GM23248 (cell line): Measurements from ENCODE around the gene GPR31. TPM values are rescaled to one million over a fixed set of nuclear protein-coding genes. Genes with fewer than 3 reads are reported as not detected.
"Not testable (repeated sequence)": the region's sequence is repeated elsewhere in the genome, so short reads cannot be mapped to it uniquely, and the experiment has no call there.

Experiments
- DNase-seq: peaks from one replicate; pipeline ENCODE4 v3.0.0-alpha.2; 2015
- H2AFZ ChIP-seq: fragments of 200-600 bp; sonication (generic); 2 replicates; pipeline ENCODE4 v1.6.1; 2016; ENCODE audit warnings: antibody characterized with exemption
- H3F3A ChIP-seq: fragments of 200-600 bp; sonication (generic); 2 replicates; pipeline ENCODE4 v1.6.1; 2016; ENCODE audit warnings: mild to moderate bottlenecking, antibody characterized with exemption, mixed run types; ENCODE audit not compliant: insufficient read depth
- H3K27ac ChIP-seq: fragments of 200-600 bp; sonication (generic); 2 replicates; pipeline ENCODE4 v1.5.1; 2016; ENCODE audit warnings: mild to moderate bottlenecking
- H3K27me3 ChIP-seq: fragments of 200-600 bp; sonication (generic); replicated peaks from 2 replicates; pipeline ENCODE4 v1.6.1; 2016; ENCODE audit warnings: mild to moderate bottlenecking; ENCODE audit not compliant: insufficient read depth
- H3K36me3 ChIP-seq: fragments of 200-600 bp; sonication (generic); 2 replicates; pipeline ENCODE4 v1.6.1; 2016; ENCODE audit warnings: low read depth, mild to moderate bottlenecking
- H3K4me1 ChIP-seq: fragments of 200-600 bp; sonication (generic); 2 replicates; pipeline ENCODE4 v1.6.1; 2016; ENCODE audit warnings: mild to moderate bottlenecking; ENCODE audit not compliant: insufficient read depth
- H3K4me2 ChIP-seq: fragments of 200-600 bp; sonication (generic); one replicate; pipeline ENCODE4 v1.6.1; 2016; ENCODE audit warnings: mild to moderate bottlenecking; ENCODE audit not compliant: unreplicated experiment
- H3K4me3 ChIP-seq: fragments of 200-600 bp; sonication (generic); 2 replicates; pipeline ENCODE4 v1.5.1; 2016; ENCODE audit warnings: mild to moderate bottlenecking
- H3K79me2 ChIP-seq: fragments of 200-600 bp; sonication (generic); 2 replicates; pipeline ENCODE4 v1.6.1; 2016; ENCODE audit warnings: mild to moderate bottlenecking; ENCODE audit not compliant: insufficient read depth
- H3K9ac ChIP-seq: fragments of 200-600 bp; sonication (generic); 2 replicates; pipeline ENCODE4 v1.6.1; 2016; ENCODE audit warnings: mild to moderate bottlenecking
- H3K9me2 ChIP-seq: fragments of 200-600 bp; sonication (generic); 2 replicates; pipeline ENCODE4 v1.6.1; 2016; ENCODE audit warnings: mixed run types, mild to moderate bottlenecking, moderate library complexity; ENCODE audit not compliant: insufficient read depth
- H3K9me3 ChIP-seq: fragments of 200-600 bp; sonication (generic); one replicate; pipeline ENCODE4 v1.6.1; 2017; ENCODE audit warnings: low read depth
- H4K20me1 ChIP-seq: fragments of 200-600 bp; sonication (generic); 2 replicates; pipeline ENCODE4 v1.6.0; 2016; ENCODE audit not compliant: insufficient read depth
- EZH2 ChIP-seq: fragments of 200-600 bp; sonication (generic); IDR thresholded peaks from 2 replicates; pipeline ENCODE4 v1.6.1; 2018; ENCODE audit warnings: antibody characterized with exemption, mild to moderate bottlenecking; ENCODE audit not compliant: insufficient read depth, poor library complexity, severe bottlenecking
- EZH2phosphoT487 ChIP-seq: fragments of 200-600 bp; sonication (generic); IDR thresholded peaks from 2 replicates; pipeline ENCODE4 v1.6.1; 2018; ENCODE audit warnings: antibody characterized with exemption, moderate library complexity, mild to moderate bottlenecking, low read depth; ENCODE audit not compliant: insufficient read depth
- WGBS, 2 experiments: methylation state at CpG; one replicate each; pipeline ENCODE4 v1.1.6; 2015 to 2017; ENCODE audit warnings: low lambda C conversion rate in 2 of 2, low coverage in 1 of 2; ENCODE audit errors: missing lambda C conversion rate in 2 of 2; 5-methylcytosine and 5-hydroxymethylcytosine counted together
- in situ Hi-C: fragments of 300-500 bp; cut with MboI; formaldehyde crosslinking; loops from 2 replicates; pipeline ENCODE4 v1.15.0; 2020
- polyA plus RNA-seq: library from polyadenylated mRNA; unstranded; fragments of >200 nt; fragmentation: Nextera tagmentation; extraction: Ambion mirVana; gene quantifications from 2 replicates; pipeline ENCODE4 v1.2.1, GENCODE V29; 2016
- total RNA-seq: library from RNA; depleted of rRNA; stranded (reverse); fragments of >200 nt; shearing (Covaris generic); gene quantifications from 2 replicates; pipeline ENCODE4 v1.2.3, GENCODE V29; 2014

The GPR31 gene
- total and polyA plus RNA-seq, 2 experiments from 2014 or later: not detected

DNA sequence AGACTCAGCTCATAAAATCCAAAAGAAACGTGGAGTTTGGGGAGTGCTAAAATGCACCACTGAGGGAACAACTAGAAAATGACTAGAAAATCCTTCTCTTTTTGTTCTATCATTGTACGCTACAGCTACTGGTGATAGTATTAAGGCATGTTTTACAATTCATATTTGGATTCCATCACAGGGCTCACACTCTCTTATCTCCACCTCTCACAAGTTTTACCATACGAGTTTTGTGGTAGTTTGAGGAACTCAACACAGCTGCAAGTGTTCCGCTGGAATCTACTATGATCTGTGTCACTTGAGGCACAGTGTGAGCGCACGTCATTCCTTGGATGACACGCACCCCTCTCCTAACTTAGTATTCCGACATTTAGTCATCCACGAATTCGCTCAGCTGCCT, 9.9 kb upstream of the GPR31 start:
- H3K36me3 ChIP-seq, H3K9me2 ChIP-seq, H3K27me3 ChIP-seq, H3K4me2 ChIP-seq, H3K4me1 ChIP-seq, H3K4me3 ChIP-seq, H4K20me1 ChIP-seq, H3K9ac ChIP-seq, H3K9me3 ChIP-seq, H3F3A ChIP-seq, H3K79me2 ChIP-seq, in situ Hi-C loops, H2AFZ ChIP-seq, H3K27ac ChIP-seq, DNase-seq: not testable (repeated sequence)
- 34 to 40% methylated on average over 8 to 10 of the region's 10 CpGs for WGBS, 2 experiments

DNA sequence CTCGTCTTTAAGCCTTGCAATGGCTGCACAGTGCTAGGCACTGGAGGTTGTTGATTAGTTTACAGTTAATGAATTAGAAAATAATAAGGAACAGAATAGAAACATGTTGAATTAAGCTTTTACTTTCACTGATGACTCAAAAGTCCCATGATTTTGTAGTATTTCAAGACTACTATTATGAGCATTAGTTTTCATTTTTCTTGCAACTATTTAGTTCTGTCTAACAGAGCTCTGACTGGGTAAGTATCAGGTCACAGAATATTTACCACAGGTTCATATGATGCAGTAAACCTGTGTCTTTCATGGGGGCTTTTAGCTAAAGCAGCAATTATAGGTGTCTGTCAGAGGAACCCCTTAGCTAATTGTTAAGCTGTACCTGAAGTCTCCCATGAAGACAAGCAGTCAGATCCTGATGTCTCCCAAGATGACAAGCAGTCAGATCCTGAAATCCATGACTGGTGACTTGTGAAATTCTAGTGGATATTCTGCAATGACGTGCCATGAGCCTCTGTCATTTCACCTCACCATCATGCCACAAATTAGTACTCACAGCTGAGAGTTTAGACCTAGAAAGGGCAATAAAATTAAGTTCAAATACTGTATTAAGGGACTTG, 8.2 kb upstream of the GPR31 start:
- in situ Hi-C loops: no loop called here
- Histone ChIP-seq H3K9me2 (no peaks in the 10 kb centered on the region), H3K4me2 (no peak overlapping the region), H3K9me3 (no peaks in the 10 kb centered on the region), H3F3A (no peaks in the 10 kb centered on the region), H3K9ac (no peak overlapping the region), H3K36me3 (no peaks in the 10 kb centered on the region), H3K4me1 (no peaks in the 10 kb centered on the region), H3K27me3 (no peaks in the 10 kb centered on the region), H2AFZ (no peak overlapping the region), H4K20me1 (no peaks in the 10 kb centered on the region), H3K4me3 (no peak overlapping the region), H3K27ac (no peak overlapping the region), H3K79me2 (no peaks in the 10 kb centered on the region)
- TF ChIP-seq EZH2phosphoT487 (no peak), EZH2 (no peak)
- DNase-seq: no peak
- 15 to 23% methylated on average over 2 of the region's 2 CpGs for WGBS, 2 experiments

DNA sequence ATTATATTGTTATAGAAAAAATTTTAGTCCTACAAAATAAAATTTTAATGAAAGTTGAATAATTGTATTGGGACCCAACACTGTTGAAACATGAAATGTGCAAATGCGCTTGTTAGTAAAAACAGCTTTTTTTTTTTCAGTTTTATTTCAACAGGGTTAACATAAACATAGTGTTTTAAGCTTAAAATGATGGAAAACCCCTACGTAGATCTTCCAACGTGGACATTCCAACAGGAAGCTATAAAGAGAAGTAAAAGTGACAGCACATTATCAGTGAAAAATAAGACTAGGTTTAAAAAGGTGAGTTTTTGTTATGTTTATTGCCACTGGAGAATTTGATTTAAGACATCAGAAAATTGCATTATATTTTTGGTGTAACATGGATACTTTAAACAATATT, 6.5 kb upstream of the GPR31 start:
- no peaks in the 10 kb centered on the region for H3K36me3 ChIP-seq
- no peak overlapping the region for H2AFZ ChIP-seq
- H3K4me2 ChIP-seq: no peak overlapping the region
- H3K79me2 ChIP-seq: no peaks in the 10 kb centered on the region
- no peaks in the 10 kb centered on the region for H4K20me1 ChIP-seq
- WGBS, 2 experiments: 30 to 38% methylated on average over 3 of the region's 3 CpGs
- no peaks in the 10 kb centered on the region for H3K9me2 ChIP-seq
- no peak overlapping the region for H3K4me3 ChIP-seq
- DNase-seq: no peak
- in situ Hi-C loops: no loop called here
- no peak overlapping the region for H3K9ac ChIP-seq
- no peaks in the 10 kb centered on the region for H3K27me3 ChIP-seq
- no peaks in the 10 kb centered on the region for H3F3A ChIP-seq
- TF ChIP-seq EZH2phosphoT487 (no peak), EZH2 (no peak)
- H3K4me1 ChIP-seq: no peaks in the 10 kb centered on the region
- H3K9me3 ChIP-seq: no peaks in the 10 kb centered on the region
- no peak overlapping the region for H3K27ac ChIP-seq

DNA sequence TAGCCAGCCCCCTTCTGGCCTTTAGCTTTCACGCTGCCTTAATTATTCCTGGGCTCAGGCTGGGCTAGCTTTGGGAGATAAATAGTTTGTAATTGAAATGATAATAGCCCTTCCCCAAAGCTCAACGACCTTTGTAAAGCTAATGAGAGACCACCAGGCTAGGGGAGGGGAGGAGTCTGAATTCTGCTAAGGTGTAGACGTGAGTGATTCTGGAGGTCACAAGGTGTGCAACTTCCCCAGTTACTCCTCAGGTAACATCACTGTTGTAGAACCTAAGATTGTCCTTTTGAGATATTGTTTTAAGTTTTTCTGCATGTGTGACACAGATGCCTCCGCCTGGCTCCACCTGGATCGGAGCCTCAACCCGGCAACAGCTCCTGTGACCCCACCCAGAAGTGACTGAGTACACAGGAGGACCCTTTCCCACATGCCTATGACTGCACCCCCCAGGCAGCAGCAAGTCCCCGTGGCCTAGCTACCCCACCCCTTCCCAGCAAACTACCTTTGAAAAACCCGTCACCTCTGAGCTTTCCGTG, 5.8 kb upstream of the GPR31 start:
- Histone ChIP-seq H3K4me3 (no peak overlapping the region), H3K79me2 (no peaks in the 10 kb centered on the region), H3K9me3 (no peaks in the 10 kb centered on the region), H3K9me2 (no peaks in the 10 kb centered on the region), H3K27me3 (no peaks in the 10 kb centered on the region), H4K20me1 (no peaks in the 10 kb centered on the region), H3K4me2 (no peak overlapping the region), H3K27ac (no peak overlapping the region), H3K36me3 (no peaks in the 10 kb centered on the region), H3K4me1 (no peaks in the 10 kb centered on the region), H3F3A (no peaks in the 10 kb centered on the region), H2AFZ (no peak overlapping the region), H3K9ac (no peak overlapping the region)
- no peak for TF ChIP-seq EZH2
- TF ChIP-seq EZH2phosphoT487: no peak
- WGBS, 2 experiments: 15 to 17% methylated on average over 9 of the region's 9 CpGs
- DNase-seq: no peak
- in situ Hi-C loops: no loop called here

DNA sequence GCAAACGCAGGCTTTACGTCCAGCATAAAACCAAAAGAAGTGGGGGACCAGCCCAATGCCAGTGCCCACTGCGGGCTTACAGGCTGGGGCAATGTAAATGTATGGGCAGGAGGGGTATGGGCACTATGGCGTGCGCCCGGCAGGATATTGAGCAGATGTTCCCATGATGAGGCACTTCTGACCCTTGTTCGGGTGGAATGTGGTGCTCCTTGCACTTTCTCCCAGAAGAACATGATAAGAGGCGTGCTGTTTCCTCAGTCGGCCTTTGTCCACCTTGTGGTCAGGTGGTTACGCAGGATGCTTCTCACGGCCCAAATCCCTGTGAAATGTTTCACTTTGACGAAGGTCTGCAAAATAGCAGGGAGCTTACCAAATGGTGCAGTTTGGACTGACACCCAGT, 4.8 kb upstream of the GPR31 start:
- Histone ChIP-seq H3K4me3 (no peak overlapping the region), H3K4me1 (no peaks in the 10 kb centered on the region), H3K27ac (no peak overlapping the region), H3K79me2 (no peaks in the 10 kb centered on the region), H3F3A (no peaks in the 10 kb centered on the region), H3K27me3 (no peaks in the 10 kb centered on the region), H3K9me2 (no peaks in the 10 kb centered on the region), H2AFZ (no peak overlapping the region), H3K4me2 (no peak overlapping the region), H3K9me3 (no peaks in the 10 kb centered on the region), H3K9ac (no peak overlapping the region), H4K20me1 (no peaks in the 10 kb centered on the region), H3K36me3 (no peaks in the 10 kb centered on the region)
- WGBS, 2 experiments: 42 to 47% methylated on average over 12 of the region's 12 CpGs
- DNase-seq: no peak
- no peak for TF ChIP-seq EZH2phosphoT487
- TF ChIP-seq EZH2: no peak
- in situ Hi-C loops: no loop called here
